Smooth muscle cell (in vitro differentiated cells): ENCODE results near the gene ME1. TPM values are rescaled to one million over a fixed set of nuclear protein-coding genes. Genes with fewer than 3 reads are reported as not detected.

Experiments used
- DNase-seq: peaks from one replicate; lab custom pipeline; 2025; ENCODE audit not compliant: unreplicated experiment; lab: John Stamatoyannopoulos, UW
- H2AFZ ChIP-seq: fragments of 200-600 bp; sonication (generic); 2 replicates; pipeline ENCODE4 v1.6.0; 2016; ENCODE audit warnings: antibody characterized with exemption, low read depth, mild to moderate bottlenecking
- H3F3A ChIP-seq: fragments of 200-600 bp; sonication (generic); 2 replicates; pipeline ENCODE4 v1.6.0; 2017; ENCODE audit warnings: antibody characterized with exemption, low read depth
- H3K27ac ChIP-seq: fragments of 200-600 bp; sonication (generic); 2 replicates; pipeline ENCODE4 v1.5.1; 2016; ENCODE audit warnings: low read depth, mild to moderate bottlenecking
- H3K27me3 ChIP-seq: fragments of 200-600 bp; sonication (generic); 2 replicates; pipeline ENCODE4 v1.6.1; 2016; ENCODE audit warnings: low read depth, mild to moderate bottlenecking
- H3K36me3 ChIP-seq: fragments of 200-600 bp; sonication (generic); 2 replicates; pipeline ENCODE4 v1.5.1; 2016; ENCODE audit warnings: low read depth
- H3K4me1 ChIP-seq: fragments of 200-600 bp; sonication (generic); 2 replicates; pipeline ENCODE4 v1.5.1; 2016; ENCODE audit warnings: low read depth
- H3K4me2 ChIP-seq: fragments of 200-600 bp; sonication (generic); 2 replicates; pipeline ENCODE4 v1.6.0; 2016; ENCODE audit warnings: mild to moderate bottlenecking
- H3K4me3 ChIP-seq: fragments of 200-600 bp; sonication (generic); 2 replicates; pipeline ENCODE4 v1.5.1; 2016; ENCODE audit warnings: mild to moderate bottlenecking
- H3K79me2 ChIP-seq: fragments of 200-600 bp; sonication (generic); 2 replicates; pipeline ENCODE4 v1.6.0; 2016; ENCODE audit warnings: low read depth, mild to moderate bottlenecking
- H3K9ac ChIP-seq: fragments of 200-600 bp; sonication (generic); 2 replicates; pipeline ENCODE4 v1.6.0; 2016; ENCODE audit warnings: low read depth
- H3K9me3 ChIP-seq: fragments of 200-600 bp; sonication (generic); replicated peaks from 2 replicates; pipeline ENCODE4 v1.5.1; 2016; ENCODE audit warnings: low read depth
- H4K20me1 ChIP-seq: fragments of 200-600 bp; sonication (generic); 2 replicates; pipeline ENCODE4 v1.6.0; 2016; ENCODE audit warnings: low read depth
- CTCF ChIP-seq: fragments of 200-600 bp; sonication (generic); IDR thresholded peaks from 2 replicates; pipeline ENCODE4 v1.5.1; 2017; ENCODE audit warnings: borderline replicate concordance, mild to moderate bottlenecking, antibody characterized with exemption; ENCODE audit not compliant: insufficient read depth, poor library complexity, severe bottlenecking
- WGBS: methylation state at CpG from one replicate; pipeline ENCODE4 v1.1.7; 2016; ENCODE audit warnings: low lambda C conversion rate; 5-methylcytosine and 5-hydroxymethylcytosine counted together
- polyA plus RNA-seq: library from polyadenylated mRNA; unstranded; fragments of >200 nt; fragmentation: Nextera tagmentation; extraction: Ambion mirVana; gene quantifications from 2 replicates; pipeline ENCODE4 v1.2.1, GENCODE V29; 2016
- total RNA-seq: library from RNA; depleted of rRNA; stranded (reverse); fragments of >200 nt; gene quantifications from 2 replicates; pipeline ENCODE4 v1.2.3, GENCODE V29; 2014

ME1 gene
- total and polyA plus RNA-seq, 2 experiments from 2014 or later = 32.0 to 32.4 TPM

- Histone ChIP-seq H3K36me3 (no peaks in the 10 kb centered on the region), H3K27ac (no peak overlapping the region), H3K27me3 (no peaks in the 10 kb centered on the region), H3K9me3 (no peaks in the 10 kb centered on the region), H2AFZ (no peak overlapping the region), H3K4me1 (no peaks in the 10 kb centered on the region), H3K79me2 (no peaks in the 10 kb centered on the region), H4K20me1 (no peaks in the 10 kb centered on the region), H3F3A (no peaks in the 10 kb centered on the region), H3K4me3 (no peak overlapping the region), H3K9ac (no peak overlapping the region), H3K4me2 (no peak overlapping the region)
- TF ChIP-seq CTCF = no peak
- DNase-seq = no peak
- 66% methylated on average over 4 of the region's 4 CpGs for WGBS
Observed at GRCh38 chr6:83474309-83474708, 43.5 kb upstream of the ME1 start.

- H3F3A ChIP-seq = no peaks in the 10 kb centered on the region
- no peaks in the 10 kb centered on the region for H3K36me3 ChIP-seq
- H4K20me1 ChIP-seq = no peaks in the 10 kb centered on the region
- H3K27ac ChIP-seq = no peak overlapping the region
- H3K79me2 ChIP-seq = no peaks in the 10 kb centered on the region
- no peak overlapping the region for H2AFZ ChIP-seq
- no peak for TF ChIP-seq CTCF
- no peak overlapping the region for H3K4me2 ChIP-seq
- H3K9me3 ChIP-seq = no peaks in the 10 kb centered on the region
- no peaks in the 10 kb centered on the region for H3K27me3 ChIP-seq
- no peak overlapping the region for H3K4me3 ChIP-seq
- DNase-seq = no peak
- H3K9ac ChIP-seq = no peak overlapping the region
- WGBS = 78% methylated on average over 2 of the region's 2 CpGs
- H3K4me1 ChIP-seq = no peaks in the 10 kb centered on the region
Observed at GRCh38 chr6:83472767-83473166, 41.9 kb upstream of the ME1 start.

GRCh38 chr6:83470587-83470986, 39.7 kb upstream of the ME1 start:
- H3K9me3 ChIP-seq = no peaks in the 10 kb centered on the region
- no peak overlapping the region for H3K4me2 ChIP-seq
- H3K27me3 ChIP-seq = no peaks in the 10 kb centered on the region
- H2AFZ ChIP-seq = no peak overlapping the region
- WGBS = 94% methylated on average over 3 of the region's 3 CpGs
- no peaks in the 10 kb centered on the region for H4K20me1 ChIP-seq
- H3K79me2 ChIP-seq = no peaks in the 10 kb centered on the region
- H3F3A ChIP-seq = no peaks in the 10 kb centered on the region
- no peak overlapping the region for H3K4me3 ChIP-seq
- H3K36me3 ChIP-seq = no peaks in the 10 kb centered on the region
- TF ChIP-seq CTCF = no peak
- H3K27ac ChIP-seq = no peak overlapping the region
- DNase-seq = no peak
- H3K9ac ChIP-seq = no peak overlapping the region
- H3K4me1 ChIP-seq = no peaks in the 10 kb centered on the region

GRCh38 chr6:83470001-83470400, 39.1 kb upstream of the ME1 start:
- Histone ChIP-seq H3K9ac (no peak overlapping the region), H3K4me1 (no peaks in the 10 kb centered on the region), H3K4me2 (no peak overlapping the region), H3K27ac (no peak overlapping the region), H3K36me3 (no peaks in the 10 kb centered on the region), H2AFZ (no peak overlapping the region), H3K27me3 (no peaks in the 10 kb centered on the region), H3K9me3 (no peaks in the 10 kb centered on the region), H3K79me2 (no peaks in the 10 kb centered on the region), H4K20me1 (no peaks in the 10 kb centered on the region), H3F3A (no peaks in the 10 kb centered on the region), H3K4me3 (no peak overlapping the region)
- TF ChIP-seq CTCF = no peak
- DNase-seq = no peak
- WGBS = 98% methylated on average over 4 of the region's 4 CpGs
